ENCODE measurements around the gene PRR29. TPM values are rescaled to one million over a fixed set of nuclear protein-coding genes. Genes with fewer than 3 reads are reported as not detected.

Gene PRR29
- total RNA-seq, 1 donor from 2014 or later = 0.43 TPM

DNA sequence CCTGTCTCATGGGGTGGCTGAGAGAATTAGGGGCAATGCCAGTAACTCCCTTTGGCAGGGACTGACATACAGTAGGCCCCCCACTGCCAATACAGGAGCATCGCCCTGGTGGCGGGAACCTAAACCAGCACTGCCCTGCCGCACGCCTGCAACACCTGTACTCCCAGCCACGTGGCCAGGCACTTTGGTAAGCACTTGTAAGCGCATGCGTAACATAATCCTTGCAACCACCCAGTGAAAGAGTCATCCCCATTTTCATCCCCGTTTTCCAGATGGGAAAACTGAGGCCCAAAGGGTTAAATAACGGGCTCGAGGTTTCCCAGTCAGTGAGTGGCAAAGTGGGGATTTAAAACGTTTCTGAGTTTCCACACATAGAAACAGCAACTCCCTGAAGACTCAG is 42.9 kb upstream of the PRR29 start:
- Histone ChIP-seq H3K36me3 (no peaks in the 10 kb centered on the region), H3K27ac (no peak overlapping the region), H3K4me3 (no peak overlapping the region), H3K9me3 (no peaks in the 10 kb centered on the region), H3K4me1 (no peaks in the 10 kb centered on the region), H3K27me3 (no peaks in the 10 kb centered on the region)
- DNase-seq = no peak
- intact Hi-C loops (cut with DNase I) = no loop called here
- no peak for ATAC-seq
- TF ChIP-seq, protein P1, sequence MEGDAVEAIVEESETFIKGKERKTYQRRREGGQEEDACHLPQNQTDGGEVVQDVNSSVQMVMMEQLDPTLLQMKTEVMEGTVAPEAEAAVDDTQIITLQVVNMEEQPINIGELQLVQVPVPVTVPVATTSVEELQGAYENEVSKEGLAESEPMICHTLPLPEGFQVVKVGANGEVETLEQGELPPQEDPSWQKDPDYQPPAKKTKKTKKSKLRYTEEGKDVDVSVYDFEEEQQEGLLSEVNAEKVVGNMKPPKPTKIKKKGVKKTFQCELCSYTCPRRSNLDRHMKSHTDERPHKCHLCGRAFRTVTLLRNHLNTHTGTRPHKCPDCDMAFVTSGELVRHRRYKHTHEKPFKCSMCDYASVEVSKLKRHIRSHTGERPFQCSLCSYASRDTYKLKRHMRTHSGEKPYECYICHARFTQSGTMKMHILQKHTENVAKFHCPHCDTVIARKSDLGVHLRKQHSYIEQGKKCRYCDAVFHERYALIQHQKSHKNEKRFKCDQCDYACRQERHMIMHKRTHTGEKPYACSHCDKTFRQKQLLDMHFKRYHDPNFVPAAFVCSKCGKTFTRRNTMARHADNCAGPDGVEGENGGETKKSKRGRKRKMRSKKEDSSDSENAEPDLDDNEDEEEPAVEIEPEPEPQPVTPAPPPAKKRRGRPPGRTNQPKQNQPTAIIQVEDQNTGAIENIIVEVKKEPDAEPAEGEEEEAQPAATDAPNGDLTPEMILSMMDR (IDR thresholded peaks at IDR 0.05) = no peak

DNA sequence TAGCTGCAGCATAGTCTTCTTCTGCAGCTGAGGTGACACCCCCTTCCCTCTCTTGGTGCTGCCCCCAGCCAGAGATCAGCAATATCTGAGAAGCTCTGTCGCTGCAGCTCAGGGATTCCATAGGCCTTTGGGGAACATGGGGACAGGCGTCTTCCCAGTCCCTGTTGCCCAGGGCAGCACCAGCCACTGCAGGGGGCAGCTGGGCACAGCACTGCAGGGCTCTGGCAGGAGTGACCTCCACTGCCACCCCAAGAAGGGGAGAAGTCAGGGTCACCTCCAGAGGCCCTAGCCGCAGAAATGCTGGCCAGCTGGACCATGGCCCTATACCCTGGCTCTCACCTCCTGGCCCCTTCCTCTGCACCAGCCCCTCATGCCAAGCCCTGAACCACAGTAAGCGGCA is 42.4 kb upstream of the PRR29 start:
- no peak for DNase-seq
- Histone ChIP-seq H3K27ac (no peak overlapping the region), H3K27me3 (no peaks in the 10 kb centered on the region), H3K36me3 (no peaks in the 10 kb centered on the region), H3K4me1 (no peaks in the 10 kb centered on the region), H3K4me3 (no peak overlapping the region), H3K9me3 (no peaks in the 10 kb centered on the region)
- no peak for ATAC-seq
- TF ChIP-seq, protein P1 (IDR thresholded peaks at IDR 0.05) = no peak
- intact Hi-C loops (cut with DNase I) = no loop called here

DNA sequence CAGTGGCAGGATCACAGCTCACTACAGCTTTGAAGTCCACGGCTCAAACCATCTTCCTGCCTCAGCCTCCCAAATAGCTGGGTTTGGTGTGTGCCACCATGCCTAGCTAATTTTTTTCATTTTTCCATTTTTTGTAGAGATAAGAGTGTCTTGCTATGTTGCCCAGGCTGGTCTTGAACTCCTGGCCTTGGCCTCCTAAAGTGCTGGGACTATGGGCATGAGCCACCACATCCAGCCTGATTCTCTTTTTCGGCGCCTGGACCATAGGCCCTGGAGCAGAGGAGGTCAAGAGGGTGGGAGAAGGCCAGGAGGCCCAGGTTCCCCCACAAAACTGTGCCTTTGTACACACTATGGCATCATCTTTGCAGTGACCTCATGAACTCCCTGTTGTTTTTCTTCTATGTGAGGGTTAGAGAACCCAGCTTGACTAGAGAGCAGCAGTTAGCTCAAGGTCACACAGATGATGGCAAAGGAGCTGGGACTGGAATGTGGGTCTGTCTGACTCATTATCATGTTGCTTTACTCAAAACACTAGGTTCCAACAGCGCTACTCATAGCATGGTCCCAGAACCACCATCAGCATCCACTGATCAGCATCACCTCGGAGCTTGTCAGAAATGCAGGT is 41.7 kb upstream of the PRR29 start:
- intact Hi-C loops (cut with DNase I) = no loop called here
- Histone ChIP-seq H3K36me3 (no peaks in the 10 kb centered on the region), H3K27ac (no peak overlapping the region), H3K4me3 (no peak overlapping the region), H3K9me3 (no peaks in the 10 kb centered on the region), H3K4me1 (no peaks in the 10 kb centered on the region), H3K27me3 (no peaks in the 10 kb centered on the region)
- DNase-seq (no peak), ATAC-seq (no peak)
- TF ChIP-seq, protein P1 (IDR thresholded peaks at IDR 0.05) = no peak

DNA sequence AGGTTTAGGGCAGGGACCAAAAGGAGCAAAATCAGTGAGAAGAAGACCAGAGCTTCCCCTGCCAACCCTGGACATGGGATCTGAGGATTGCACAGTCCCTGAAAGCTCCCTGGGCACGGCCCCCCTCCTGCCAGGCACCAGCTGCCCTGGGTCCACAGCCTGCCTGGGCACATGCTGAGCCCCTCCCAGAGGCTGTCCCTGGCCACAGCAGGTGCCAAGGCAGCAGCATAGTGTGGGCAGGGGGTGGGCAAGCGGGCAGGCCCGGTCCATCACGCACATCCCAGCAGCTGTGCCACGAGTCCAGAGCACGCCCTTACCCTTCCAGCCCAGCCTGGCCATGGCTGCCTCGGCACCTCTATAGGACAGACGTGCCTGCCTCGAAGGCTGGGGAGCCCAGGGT is 38.1 kb upstream of the PRR29 start:
- Histone ChIP-seq H3K36me3 (no peaks in the 10 kb centered on the region), H3K4me1 (peaks cover 4% of the 10 kb centered on the region), H3K27me3 (no peaks in the 10 kb centered on the region), H3K4me3 (no peak overlapping the region), H3K9me3 (no peaks in the 10 kb centered on the region), H3K27ac (no peak overlapping the region)
- no peak for ATAC-seq
- intact Hi-C loops (cut with DNase I) = no loop called here
- no peak for DNase-seq
- TF ChIP-seq, protein P1 (IDR thresholded peaks at IDR 0.05) = no peak

DNA sequence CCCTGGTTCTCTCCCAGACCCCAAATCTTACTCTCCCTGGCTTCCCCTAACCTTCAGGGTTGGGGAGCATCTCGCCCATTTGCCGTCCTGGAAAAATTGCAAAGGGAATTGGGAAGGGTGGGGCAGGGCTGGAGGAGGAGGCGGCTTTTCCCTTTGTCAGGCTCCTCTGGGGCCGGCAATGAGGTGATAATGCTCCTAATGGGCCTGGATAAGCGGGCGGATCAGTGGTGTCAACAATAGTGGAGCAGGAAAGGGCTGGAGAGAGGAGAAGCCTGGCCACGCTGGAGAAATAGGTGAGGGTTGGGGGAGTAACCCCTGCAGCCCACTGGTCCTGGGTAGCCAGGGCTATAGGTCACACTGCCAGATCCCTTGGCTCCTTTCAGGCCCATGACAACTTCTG is 37.7 kb upstream of the PRR29 start:
- TF ChIP-seq, protein P1 (IDR thresholded peaks at IDR 0.05) = no peak
- no peak for ATAC-seq
- intact Hi-C loops (cut with DNase I) = no loop called here
- no peak overlapping the region for H3K4me3 ChIP-seq
- H3K27ac ChIP-seq = no peak overlapping the region
- no peaks in the 10 kb centered on the region for H3K9me3 ChIP-seq
- H3K27me3 ChIP-seq = no peaks in the 10 kb centered on the region
- DNase-seq = no peak
- H3K4me1 ChIP-seq = peaks cover 4% of the 10 kb centered on the region
- H3K36me3 ChIP-seq = no peaks in the 10 kb centered on the region

Data from upper lobe of right lung (tissue), 1 donor.